ENCODE measurements around the gene PTPRM. TPM values are rescaled to one million over a fixed set of nuclear protein-coding genes. Genes with fewer than 3 reads are reported as not detected.

The PTPRM gene
- total RNA-seq, 1 donor from 2014 or later: 63.2 TPM

GRCh38 chr18:8391068-8391467 lies 824.0 kb downstream of the PTPRM start:
- H3K4me3 ChIP-seq (ENCODE audit: low read depth, low read length): no peak overlapping the region
- TF ChIP-seq CTCF (conservative IDR thresholded peaks at IDR 0.05; ENCODE audit: low read depth, low read length): no peak
- DNase-seq (ENCODE audit: low read depth): no peak

GRCh38 chr18:8396254-8396653 lies 829.1 kb downstream of the PTPRM start:
- DNase-seq (ENCODE audit: low read depth): no peak
- TF ChIP-seq CTCF (conservative IDR thresholded peaks at IDR 0.05; ENCODE audit: low read depth, low read length): no peak
- no peak overlapping the region for H3K4me3 ChIP-seq (ENCODE audit: low read depth, low read length)

GRCh38 chr18:8397034-8397433 lies 829.9 kb downstream of the PTPRM start:
- H3K4me3 ChIP-seq (ENCODE audit: low read depth, low read length): no peak overlapping the region
- DNase-seq (ENCODE audit: low read depth): no peak
- TF ChIP-seq CTCF (conservative IDR thresholded peaks at IDR 0.05; ENCODE audit: low read depth, low read length): no peak

- TF ChIP-seq CTCF (conservative IDR thresholded peaks at IDR 0.05; ENCODE audit: low read depth, low read length): no peak
- no peak for DNase-seq (ENCODE audit: low read depth)
- H3K4me3 ChIP-seq (ENCODE audit: low read depth, low read length): no peak overlapping the region
Observed at GRCh38 chr18:8399138-8399537, 832.0 kb downstream of the PTPRM start.

- TF ChIP-seq CTCF (conservative IDR thresholded peaks at IDR 0.05; ENCODE audit: low read depth, low read length): no peak
- H3K4me3 ChIP-seq (ENCODE audit: low read depth, low read length): no peak overlapping the region
- DNase-seq (ENCODE audit: low read depth): no peak
Observed at GRCh38 chr18:8400193-8400752, 833.2 kb downstream of the PTPRM start.

- no peak for TF ChIP-seq CTCF (conservative IDR thresholded peaks at IDR 0.05; ENCODE audit: low read depth, low read length)
Observed at GRCh38 chr18:8400825-8401224, 833.7 kb downstream of the PTPRM start.

GRCh38 chr18:8401606-8402005 lies 834.5 kb downstream of the PTPRM start:
- no peak for DNase-seq (ENCODE audit: low read depth)
- TF ChIP-seq CTCF (conservative IDR thresholded peaks at IDR 0.05; ENCODE audit: low read depth, low read length): no peak
- no peak overlapping the region for H3K4me3 ChIP-seq (ENCODE audit: low read depth, low read length)

More at GRCh38 chr18:8400825-8401224, 833.7 kb downstream of the PTPRM start:
- H3K4me3 ChIP-seq (ENCODE audit: low read depth, low read length): no peak overlapping the region
- no peak for DNase-seq (ENCODE audit: low read depth)
